GM12891 (cell line): Measurements from ENCODE around the gene TMEM258.

Source experiments
- PAX5 ChIP-seq: IDR thresholded peaks from 2 replicates; pipeline ENCODE4 v1.6.1; 2011; ENCODE audit warnings: low read length, moderate library complexity, mild to moderate bottlenecking; ENCODE audit not compliant: insufficient read depth, severe bottlenecking
- POLR2A ChIP-seq: IDR thresholded peaks from 2 replicates; pipeline ENCODE4 v1.6.1; 2011; ENCODE audit warnings: low read depth, low read length, control low read depth
- POLR2AphosphoS5 ChIP-seq: IDR thresholded peaks from 2 replicates; pipeline ENCODE4 v1.6.1; 2011; ENCODE audit warnings: low read depth, low read length, control low read depth
- POU2F2 ChIP-seq: IDR thresholded peaks from 2 replicates; pipeline ENCODE4 v1.6.1; 2011; ENCODE audit warnings: low read depth, mild to moderate bottlenecking, control low read depth, low read length, moderate library complexity
- SPI1 ChIP-seq: IDR thresholded peaks from 2 replicates; pipeline ENCODE4 v1.6.1; 2011; ENCODE audit warnings: low read depth, low read length, control low read depth

DNA sequence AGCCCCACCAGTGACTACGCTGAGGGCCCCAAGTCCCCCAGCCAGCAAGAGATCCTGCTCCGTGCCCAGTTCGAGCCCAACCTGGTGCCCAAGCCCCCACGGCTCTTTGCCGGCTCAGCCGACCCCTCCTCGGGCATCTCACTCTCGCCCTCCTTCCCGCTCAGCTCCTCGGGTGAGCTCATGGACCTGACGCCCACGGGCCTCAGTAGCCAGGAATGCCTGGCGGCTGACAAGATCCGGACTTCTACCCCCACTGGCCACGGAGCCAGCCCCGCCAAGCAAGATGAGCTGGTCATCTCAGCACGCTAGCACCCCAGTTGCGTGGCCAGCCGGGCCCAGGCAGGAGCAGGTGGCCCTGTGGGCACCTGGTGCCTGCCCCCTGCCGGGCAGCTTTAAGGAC, 48.2 kb downstream of the TMEM258 start:
- TF ChIP-seq POLR2A, result no peak
- TF ChIP-seq POLR2AphosphoS5, result no peak
- TF ChIP-seq POU2F2, result no peak
- no peak for TF ChIP-seq PAX5
- TF ChIP-seq SPI1, result no peak
